ENCODE results near the gene SLC66A2.
"Not testable (repeated sequence)": the region's sequence is repeated elsewhere in the genome, so short reads cannot be mapped to it uniquely, and the experiment has no call there.

Gene SLC66A2

DNA sequence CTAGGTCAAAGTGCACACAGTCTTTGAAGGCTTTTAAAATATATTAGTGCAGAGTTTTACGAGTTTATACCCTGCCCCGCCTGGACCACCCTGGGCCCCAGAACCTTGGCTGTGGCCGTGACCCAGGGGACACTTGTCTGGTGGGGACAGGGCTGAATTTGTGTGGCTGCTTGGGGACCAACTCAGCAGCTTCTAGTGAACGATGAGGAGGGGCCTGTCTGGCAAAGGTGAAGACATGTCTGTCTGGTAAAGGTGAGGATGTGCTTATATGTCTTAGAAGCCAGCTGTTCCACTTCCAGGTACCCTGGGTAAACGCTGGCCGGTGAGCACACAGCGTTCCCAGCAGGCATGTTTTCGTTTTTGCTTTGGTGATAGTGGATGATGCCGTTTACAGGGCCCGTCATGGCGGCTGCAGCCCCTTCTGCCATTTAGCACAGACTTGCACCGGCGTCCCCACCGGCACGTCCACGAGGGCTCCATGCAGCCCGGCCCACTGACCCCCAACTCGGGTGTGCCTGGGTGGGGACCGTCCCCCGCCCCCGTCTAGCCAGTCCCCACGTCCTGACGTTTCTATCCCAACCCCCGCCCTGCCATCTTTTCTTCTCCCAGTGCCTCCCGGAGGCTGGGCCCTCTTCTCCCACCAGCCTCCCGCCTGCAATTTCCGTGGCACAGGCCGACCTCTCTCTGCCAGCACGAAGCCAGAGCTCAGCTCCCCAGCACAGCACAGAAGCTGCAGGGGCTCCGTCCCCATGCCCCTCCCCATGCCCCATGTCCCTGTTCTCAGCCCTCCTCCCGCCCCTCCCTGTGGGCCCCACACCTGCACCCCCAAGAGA is 67.8 kb downstream of the SLC66A2 start:
- in situ Hi-C loops (cut with MboI; ENCODE audit: low sequenced_read_pairs): no loop called here

DNA sequence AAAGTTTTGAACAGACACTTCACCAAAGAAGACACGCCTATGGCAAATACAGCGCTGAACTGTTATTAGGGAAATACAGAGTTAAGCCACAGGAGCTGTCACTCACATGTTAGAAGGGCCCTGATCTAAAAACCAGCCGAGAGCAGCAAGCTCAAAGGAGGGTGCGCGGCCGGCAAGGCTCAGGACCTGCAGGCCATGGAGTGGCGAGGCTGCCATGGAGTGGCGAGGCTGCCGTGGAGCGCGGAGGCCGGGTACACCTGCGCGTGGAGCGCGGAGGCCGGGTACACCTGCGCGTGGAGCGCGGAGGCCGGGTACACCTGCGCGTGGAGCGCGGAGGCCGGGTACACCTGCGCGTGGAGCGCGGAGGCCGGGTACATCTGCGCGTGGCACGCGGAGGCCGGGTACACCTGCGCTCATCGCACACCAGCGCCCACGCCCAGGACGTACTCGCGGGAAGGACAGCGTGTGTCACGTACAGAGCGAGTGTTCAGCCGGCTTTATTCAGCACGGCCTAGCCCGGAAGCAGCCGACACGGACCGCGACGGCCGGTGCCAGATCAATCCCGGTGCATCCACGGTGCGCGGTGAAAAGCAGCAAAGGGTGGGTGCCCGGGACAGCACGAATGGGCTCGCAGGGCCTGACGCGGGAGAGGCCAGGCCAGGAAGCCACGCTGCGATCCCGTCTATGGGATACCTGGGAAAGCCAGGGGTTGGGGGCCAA is 68.8 kb downstream of the SLC66A2 start:
- in situ Hi-C loops (cut with MboI; ENCODE audit: low sequenced_read_pairs): no loop called here

DNA sequence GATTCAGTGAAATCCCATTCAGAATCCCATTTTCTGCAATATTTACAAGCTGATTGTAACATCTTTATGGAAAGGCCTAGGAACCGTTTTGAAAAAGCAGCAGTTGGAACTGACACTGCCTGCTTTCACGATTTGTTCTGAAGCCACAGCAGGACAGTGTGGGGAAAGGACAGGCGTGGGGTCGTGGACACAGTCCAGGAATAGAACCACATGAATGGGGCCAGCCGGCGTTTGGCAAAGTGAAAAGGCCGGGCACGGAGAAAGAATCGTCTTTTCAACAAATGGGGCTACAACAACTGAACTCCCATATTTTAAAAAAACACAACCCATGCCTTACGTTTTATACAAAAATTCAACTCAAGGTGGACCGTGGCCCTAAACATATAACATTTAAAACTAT is 69.8 kb downstream of the SLC66A2 start:
- in situ Hi-C loops (cut with MboI; ENCODE audit: low sequenced_read_pairs): no loop called here

DNA sequence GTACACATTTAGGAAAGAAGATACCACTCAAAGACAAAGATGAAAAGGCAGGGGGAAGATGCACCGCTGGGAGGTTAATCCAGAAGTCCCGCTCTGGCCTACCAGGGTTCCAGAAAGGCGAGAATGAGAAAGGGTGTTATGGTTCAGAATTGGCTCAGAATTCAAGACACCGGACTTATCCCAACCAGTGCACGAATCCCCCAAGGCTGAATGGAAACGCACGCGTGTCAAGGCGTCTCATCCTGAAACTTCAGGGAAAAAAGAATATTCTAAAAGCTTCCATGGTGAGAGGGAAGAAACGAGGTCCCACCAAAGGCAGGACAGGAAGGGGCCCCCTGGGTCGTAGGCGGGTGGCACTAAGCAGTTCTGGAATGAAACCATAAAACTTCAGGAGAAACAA is 71.9 kb downstream of the SLC66A2 start:
- in situ Hi-C loops (cut with MboI; ENCODE audit: low sequenced_read_pairs): no loop called here

DNA sequence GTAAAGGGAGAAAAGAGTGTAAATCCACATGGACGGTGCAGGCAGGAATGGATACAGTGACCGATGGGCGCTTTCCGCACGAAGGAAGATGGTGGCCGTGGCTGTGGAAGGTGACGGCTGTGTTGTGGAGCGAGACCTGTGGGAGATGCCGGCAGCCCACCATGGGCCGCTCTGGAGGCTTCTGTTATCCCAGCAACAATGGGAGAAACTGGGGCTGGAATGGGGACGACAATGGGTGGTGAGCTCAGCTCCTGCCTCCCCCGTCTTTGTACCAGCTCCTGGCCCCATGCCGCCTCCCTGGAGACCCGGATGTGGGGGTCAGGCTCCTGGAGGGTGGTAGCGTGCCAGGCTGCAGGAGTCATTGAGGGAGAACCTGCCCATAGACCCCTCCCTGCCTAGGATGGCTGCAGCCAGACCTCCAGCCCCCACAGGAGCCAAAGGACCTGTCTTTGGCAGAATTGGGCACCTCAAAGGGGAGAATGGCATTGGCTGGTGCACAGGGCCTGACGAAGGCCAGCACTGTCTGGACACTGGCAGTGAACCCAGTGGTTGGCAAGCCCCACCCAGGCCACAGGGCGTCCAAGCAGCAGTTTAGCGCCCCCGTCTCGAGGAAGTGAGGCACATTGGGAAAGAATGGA is 72.6 kb downstream of the SLC66A2 start:
- in situ Hi-C loops (cut with MboI; ENCODE audit: low sequenced_read_pairs): no loop called here

DNA sequence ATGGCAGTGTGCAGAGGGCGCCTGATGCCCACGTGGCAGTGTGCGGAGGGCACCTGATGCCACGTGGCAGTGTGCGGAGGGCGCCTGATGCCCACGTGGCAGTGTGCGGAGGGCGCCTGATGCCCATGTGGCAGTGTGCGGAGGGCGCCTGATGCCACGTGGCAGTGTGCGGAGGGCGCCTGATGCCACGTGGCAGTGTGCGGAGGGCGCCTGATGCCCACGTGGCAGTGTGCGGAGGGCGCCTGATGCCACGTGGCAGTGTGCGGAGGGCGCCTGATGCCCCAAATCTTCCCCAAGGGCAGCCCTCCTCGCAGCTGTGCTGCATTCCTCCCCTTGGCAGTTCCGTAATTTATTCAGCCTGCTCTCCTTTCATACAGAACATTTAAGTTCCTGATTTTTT is 73.2 kb downstream of the SLC66A2 start:
- in situ Hi-C loops (cut with MboI; ENCODE audit: low sequenced_read_pairs): not testable (repeated sequence)

DNA sequence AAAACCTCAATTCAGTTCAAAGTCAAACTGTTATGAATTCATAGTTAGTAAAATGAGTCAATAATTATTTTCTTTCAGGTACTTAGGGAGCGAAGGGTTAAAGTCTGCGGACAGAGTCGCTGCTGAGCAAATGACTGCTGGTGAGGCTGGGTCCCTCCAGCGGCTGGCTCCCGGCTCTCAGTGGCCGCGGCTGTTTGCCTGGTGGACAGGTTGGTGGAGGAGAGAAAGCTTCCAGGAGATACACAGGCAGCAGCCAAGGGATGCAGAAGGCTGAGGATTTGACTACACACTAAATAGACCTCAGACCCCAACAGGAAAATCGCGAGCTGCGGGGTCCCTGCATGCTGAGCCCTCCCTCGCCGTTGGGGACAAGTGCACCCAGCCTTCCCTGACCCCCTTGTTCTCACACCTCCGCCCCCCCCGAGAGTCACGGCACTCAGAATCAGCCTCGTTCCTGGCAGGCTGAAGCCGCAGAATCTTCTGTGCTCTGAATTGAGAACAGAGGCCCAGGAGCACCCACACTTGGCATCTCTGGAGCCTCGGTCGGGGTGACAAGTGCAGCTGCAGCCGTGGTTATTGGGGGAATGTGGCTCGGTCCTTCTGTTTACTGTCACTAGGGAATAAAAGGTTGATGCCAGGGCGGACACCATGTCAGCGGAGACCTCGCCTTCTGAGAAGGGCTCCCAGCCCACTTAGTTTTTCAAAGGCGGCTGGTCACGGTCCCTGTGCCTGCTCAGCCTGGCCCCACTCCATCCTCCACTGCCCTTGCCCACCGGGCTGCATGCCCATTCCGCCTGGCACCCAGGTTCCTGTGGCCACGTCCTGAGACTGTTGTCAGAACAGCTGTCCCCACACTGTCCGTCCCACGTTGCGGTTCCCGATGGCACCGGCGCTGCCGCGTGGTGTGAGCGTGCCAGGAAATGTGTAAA is 74.0 kb downstream of the SLC66A2 start:
- in situ Hi-C loops (cut with MboI; ENCODE audit: low sequenced_read_pairs): no loop called here

DNA sequence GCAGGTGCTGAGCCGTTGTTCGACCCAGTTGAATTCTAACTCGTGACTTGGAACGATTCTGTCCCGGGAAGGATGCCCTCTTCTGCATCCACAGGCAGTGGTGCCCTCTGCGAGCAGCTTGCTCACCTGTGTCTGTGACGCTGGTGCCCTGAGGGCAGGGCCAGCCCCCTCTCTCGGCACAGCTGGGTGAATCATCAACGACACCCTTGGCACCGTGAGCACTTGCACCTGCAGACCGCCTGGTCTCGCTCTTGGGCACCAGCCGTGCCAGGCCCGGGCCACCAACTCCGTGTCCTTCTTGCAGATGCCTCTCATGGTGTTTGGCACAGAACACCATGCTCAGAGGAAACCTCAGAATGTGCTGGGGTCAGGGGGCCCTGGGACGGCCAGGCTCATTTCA is 75.0 kb downstream of the SLC66A2 start:
- in situ Hi-C loops (cut with MboI; ENCODE audit: low sequenced_read_pairs): no loop called here

DNA sequence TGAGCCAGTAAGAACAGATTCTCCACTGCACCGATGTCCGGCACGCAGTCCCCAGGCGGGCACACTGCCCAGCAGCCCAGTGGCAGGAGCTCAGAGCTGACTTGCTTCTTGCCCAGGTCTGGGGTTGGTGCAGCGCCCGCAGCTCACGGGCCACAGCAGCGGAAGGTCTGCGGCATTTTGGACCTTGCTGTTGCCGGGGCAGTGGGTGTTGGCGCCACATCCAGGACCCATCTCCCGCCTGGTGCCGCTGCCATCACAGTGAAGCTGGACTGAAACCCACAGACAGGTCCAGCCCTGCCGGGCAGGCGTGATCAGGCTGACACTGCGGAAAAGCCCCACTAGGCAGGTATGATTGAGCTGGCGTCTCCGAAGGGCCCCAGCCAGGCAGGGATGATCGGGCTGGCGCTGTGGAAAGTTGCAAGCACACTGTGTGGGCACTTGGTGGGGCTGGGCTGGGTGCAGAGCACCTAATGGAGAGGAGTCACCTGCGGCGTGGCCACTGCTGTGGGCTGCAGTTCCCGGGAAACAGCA is 75.5 kb downstream of the SLC66A2 start:
- in situ Hi-C loops (cut with MboI; ENCODE audit: low sequenced_read_pairs): no loop called here

DNA sequence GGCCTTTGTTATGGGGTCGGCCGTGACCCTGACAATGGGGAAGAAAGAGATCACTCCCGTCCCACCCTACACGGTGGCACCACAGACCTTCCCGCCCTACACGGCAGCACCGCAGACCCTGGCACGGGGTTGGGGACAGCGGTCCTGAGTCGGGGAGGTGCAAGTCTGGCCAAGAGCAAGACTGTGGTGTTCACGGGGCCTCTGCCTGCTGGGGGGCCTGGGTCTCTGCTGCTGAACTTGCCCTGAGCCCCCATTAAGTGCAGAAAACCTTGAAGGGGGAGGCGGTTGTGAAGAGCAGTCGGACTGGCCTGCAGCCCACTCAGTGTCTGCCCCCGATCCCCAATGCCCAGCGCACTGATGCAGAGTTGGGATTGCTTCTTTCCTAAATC is 75.9 kb downstream of the SLC66A2 start:
- in situ Hi-C loops (cut with MboI; ENCODE audit: low sequenced_read_pairs): no loop called here

DNA sequence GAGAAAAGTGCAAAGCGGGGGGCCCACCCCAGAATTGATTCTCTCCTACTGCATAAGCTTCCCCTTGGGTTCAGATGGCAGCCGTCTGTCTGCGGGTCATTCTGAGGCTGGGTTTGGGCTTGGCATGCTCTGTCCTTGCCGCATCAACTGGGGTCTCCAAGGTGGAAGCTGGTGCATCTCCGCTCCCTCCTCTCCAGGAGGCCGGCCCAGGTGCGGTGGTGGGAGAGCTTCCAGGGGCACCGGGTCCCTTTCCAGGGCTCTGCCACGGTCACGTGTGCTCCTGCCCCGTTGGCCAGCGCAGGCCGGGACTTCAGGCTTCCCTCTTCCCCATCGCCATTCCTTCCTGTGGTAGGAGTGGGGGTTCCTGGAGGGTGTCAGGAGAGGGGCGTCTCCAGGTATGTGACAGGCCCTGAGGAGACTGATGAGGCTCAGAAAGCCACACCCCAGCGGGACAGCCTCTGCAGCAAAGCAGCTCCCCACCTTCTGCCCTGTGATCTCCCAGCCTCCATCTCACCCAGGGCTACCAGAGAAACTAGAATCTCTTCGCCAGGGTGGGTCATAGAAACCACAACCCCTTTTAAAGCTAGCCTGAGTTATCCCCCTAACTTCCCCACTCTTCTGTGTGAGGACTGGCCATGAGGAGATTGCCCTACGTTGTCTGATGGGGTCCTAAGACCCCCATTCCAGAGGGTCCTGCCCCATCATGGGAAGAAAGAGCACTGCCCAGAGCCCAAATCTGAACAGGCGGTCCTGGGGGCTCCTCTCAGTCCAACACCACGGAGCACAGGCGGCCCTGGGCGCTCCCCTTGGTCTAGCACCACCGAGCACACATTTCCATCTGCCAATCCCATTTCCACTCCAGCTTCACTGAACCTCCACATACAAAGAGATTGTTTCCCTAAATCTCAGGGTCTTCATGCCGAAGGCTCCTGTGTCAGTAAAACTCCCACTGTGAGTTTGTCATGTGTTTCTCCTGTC is 76.6 kb downstream of the SLC66A2 start:
- in situ Hi-C loops (cut with MboI; ENCODE audit: low sequenced_read_pairs): no loop called here

DNA sequence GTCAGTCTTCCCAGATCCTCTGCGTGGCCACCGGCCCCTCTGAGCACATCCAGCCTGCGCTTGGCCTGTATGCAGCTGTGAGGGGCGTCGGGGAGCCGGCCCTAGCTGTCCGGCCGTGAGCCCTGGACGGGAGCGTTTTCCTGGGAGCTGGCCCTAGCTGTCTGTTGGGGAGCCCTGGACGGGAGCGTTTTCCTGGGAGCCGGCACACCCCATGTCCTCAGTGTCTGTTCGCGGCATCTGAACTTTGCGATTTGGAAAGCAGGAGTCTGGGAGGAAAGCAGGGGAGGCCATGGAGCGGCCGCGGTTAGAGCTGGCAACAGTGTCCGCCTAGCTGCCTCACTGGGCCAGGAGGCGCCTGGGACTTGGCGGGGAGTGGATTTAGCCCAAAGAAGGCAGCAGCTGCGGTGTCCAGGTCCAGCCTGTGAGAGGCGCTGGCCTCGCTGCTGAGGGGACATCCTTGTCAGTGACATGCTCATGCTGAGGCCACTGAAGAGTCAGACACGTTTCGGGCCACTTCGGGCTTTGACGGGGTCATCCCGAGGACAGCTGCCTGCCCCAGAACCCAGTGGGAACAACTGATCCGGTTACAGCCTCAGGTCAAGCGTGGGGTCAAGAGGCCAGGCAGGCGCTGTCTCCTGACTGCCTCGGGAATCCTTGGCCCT is 77.9 kb downstream of the SLC66A2 start:
- in situ Hi-C loops (cut with MboI; ENCODE audit: low sequenced_read_pairs): no loop called here

DNA sequence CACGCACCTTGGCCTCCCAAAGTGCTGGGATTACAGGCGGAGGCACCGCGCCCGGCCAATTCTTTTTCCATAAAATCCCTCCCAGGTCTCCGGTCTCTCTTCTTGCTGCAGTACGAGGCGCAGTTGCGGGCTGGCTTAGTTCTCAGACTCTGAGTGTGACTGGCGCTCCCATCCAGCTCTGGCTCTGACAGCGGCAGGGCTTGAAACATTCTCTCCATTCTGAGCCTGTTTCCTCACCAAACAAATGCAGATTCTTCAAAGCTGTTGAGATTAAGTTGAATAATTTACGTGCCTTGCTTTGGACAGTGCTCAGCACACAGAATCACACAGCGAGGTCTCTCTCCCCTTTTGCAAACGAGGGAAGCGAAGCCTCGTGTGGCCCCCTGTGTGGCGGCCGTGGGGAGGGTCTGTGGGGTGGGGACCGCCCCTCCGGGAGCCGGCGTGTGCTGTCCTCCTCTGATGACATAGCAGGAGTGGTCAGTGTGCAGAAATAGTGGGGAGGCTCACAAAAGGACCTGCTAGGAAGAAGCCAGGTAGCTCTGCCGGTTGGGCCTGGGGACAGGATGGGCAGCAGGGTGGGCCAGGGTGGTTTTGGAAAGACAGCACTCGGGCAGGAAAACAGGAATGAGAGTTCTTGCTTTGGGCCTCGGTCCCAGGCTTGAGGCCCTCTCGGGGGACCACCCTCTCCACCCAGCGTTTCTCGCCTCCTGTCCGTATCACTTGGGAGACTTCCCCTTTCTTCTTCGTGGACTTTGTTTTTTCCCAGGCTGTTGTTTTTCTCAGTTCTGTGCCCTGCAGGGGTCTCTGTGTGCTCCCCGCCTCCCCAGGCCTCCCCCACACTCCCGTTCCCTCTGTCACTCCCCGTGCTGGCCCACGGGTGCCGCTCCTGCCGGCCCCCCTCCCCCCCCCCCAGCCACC is 78.7 kb downstream of the SLC66A2 start:
- in situ Hi-C loops (cut with MboI; ENCODE audit: low sequenced_read_pairs): no loop called here

DNA sequence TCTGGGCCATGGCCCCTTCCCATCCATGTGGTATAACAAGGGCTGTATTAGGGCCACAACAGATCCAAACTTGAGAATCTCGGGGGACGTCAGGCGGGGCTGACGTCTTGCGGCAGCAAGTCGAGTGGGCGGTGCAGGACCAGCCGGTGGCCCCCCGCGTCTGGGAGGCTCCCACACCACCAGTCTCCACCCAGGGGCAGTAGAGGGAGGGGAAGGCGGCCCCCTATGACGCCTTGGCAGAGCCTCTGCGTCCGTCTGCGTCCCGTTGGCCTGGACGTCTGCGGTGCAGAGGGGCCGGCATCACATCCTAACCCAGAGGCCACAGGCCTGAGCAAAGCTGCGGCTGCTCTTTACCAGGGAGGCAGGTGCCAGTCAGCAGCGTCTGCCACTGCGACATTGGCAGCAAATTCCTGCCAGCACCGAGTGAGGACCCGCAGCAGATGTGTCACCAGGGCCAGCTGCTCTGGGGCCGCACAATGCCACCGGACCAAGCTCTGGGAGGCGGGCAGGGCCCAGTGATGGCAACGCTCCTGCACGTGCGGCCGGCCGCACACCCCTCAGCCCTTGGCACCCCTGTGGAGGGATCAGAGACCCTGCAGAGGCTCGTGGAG is 79.9 kb downstream of the SLC66A2 start:
- in situ Hi-C loops (cut with MboI; ENCODE audit: low sequenced_read_pairs): no loop called here

DNA sequence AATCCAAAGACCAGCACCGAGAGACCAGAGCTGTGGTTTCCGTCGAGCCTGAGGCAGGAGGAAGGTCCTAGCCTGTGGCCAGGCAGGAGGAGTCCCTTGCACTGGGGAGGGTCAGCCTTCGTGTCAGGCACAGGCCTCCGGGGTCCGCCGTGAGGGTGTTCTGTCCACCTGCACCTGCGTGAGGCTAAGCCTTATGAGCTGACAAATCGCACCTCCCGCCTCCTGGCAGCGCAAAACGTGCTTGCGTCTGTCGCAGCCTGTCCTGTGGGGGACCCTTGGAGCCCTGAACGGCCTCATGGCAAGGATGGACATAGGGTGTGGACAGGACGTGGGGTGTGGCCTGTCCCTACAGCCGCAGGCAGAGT is 80.4 kb downstream of the SLC66A2 start:
- in situ Hi-C loops (cut with MboI; ENCODE audit: low sequenced_read_pairs): no loop called here

DNA sequence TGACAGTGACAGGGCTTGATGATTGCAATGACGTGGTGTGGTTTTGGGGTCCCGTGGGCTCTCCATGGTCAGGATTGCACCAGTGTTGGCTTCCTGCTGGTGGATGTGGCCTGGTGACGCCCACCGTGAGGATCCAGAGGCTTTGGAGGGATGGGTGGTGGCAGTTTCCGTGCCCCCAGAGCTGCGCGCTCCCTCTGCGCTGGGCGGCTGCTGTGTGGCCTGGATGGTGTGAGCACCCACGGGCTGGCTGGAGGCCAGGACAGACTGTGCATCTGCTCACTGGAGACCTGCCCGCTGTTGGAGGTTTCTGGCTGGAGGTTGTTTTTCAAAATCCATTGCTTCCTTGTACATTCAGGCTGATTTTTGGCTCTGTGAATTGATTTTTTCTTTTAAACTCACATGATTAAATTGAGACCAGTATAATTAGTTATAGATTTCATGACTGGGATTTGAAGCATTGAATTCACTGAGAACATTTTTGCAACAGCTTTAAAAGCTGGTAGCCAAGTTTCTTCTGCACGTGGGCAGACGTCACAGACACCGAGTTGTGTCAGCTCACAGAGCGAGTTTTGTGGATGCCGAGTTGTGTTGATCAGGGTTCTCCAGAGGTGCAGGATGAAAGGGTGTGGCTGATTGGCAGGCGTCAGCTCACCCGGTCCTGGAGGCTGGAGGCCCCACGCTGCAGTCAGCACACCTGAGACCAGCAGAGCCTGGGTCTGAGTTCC is 81.0 kb downstream of the SLC66A2 start:
- in situ Hi-C loops (cut with MboI; ENCODE audit: low sequenced_read_pairs): no loop called here

Measured in HL-60/S4 treated with retinoic acid at 250 ng/mL for 4 days and 3 days (cell line).